HCT116 (cell line): Measurements from ENCODE around the gene ANKMY2. TPM values are rescaled to one million over a fixed set of nuclear protein-coding genes. Genes with fewer than 3 reads are reported as not detected.

Source experiments
- ATAC-seq: fragments of 200-7000 bp; cut with Tn5 transposase; 2 replicates; pipeline ENCODE4 v1.9.1; 2020; ENCODE audit warnings: mild to moderate bottlenecking, moderate library complexity
- BruUV-seq: library from RNA; stranded (reverse); fragments of 400-500 nt; replicated peaks from 2 replicates; lab custom pipeline; 2021; lab: Mats Ljungman, UMichigan
- CTCF ChIA-PET: fragments of 300-600 bp; sonication (Branson Sonifier 250); formaldehyde crosslinking; loops from one replicate; lab custom pipeline; 2021; ENCODE audit warnings: antibody characterized with exemption; lab: Charles Lee
- POLR2A ChIA-PET: fragments of 300-600, 350-600 bp; sonication (Branson Sonifier 250); formaldehyde crosslinking; loops from one replicate; lab custom pipeline; 2021; ENCODE audit warnings: antibody characterized with exemption; lab: Charles Lee
- RAD21 ChIA-PET, 2 experiments: fragments of 300-600 bp; sonication (Branson Sonifier 250); formaldehyde crosslinking; loops; one replicate each; lab custom pipeline; 2023; ENCODE audit warnings: low total read pairs in 2 of 2; ENCODE audit not compliant: uncharacterized antibody in 2 of 2, unreplicated experiment in 2 of 2, low non-redundant PET in 1 of 2; lab: Charles Lee
- DNase-seq: peaks from one replicate; pipeline ENCODE4 v3.0.0-alpha.2; 2010; ENCODE audit warnings: low read depth, low spot score
- H2AFZ ChIP-seq: fragments of 200-600 bp; shearing (Covaris generic), sonication (generic); 2 replicates; pipeline ENCODE4 v1.6.1; 2017; ENCODE audit warnings: low read depth, mixed run types, mixed read lengths, antibody characterized with exemption, low read length; ENCODE audit not compliant: poor library complexity, severe bottlenecking
- H3K27ac ChIP-seq: 2 replicates; pipeline ENCODE4 v1.5.1; 2012; ENCODE audit warnings: low read depth, low read length
- H3K27me3 ChIP-seq: fragments of 200-600 bp; sonication (generic); 2 replicates; pipeline ENCODE4 v1.6.1; 2016; ENCODE audit warnings: mixed run types, low read length, mixed read lengths; ENCODE audit not compliant: insufficient read depth
- H3K36me3 ChIP-seq, 2 experiments: fragments of 200-500 bp in 1 of 2; fragments of 200-600 bp in 1 of 2; sonication (Bioruptor generic) in 1 of 2; sonication (generic) in 1 of 2; 2 replicates each; pipeline versions ENCODE4 v1.5.1 to v1.6.1; 2014 to 2016; ENCODE audit warnings: low read length in 2 of 2, inconsistent platforms in 1 of 2, mixed read lengths in 1 of 2, mixed run types in 1 of 2; ENCODE audit not compliant: insufficient read depth in 2 of 2, control insufficient read depth in 1 of 2
- H3K4me1 ChIP-seq, 2 experiments: fragments of 200-600 bp in 1 of 2; sonication (generic) in 1 of 2; 2 replicates each; pipeline versions ENCODE4 v1.5.1 to v1.6.1; 2012 to 2017; ENCODE audit warnings: low read length in 2 of 2, inconsistent platforms in 1 of 2, mild to moderate bottlenecking in 1 of 2, mixed read lengths in 1 of 2, mixed run types in 1 of 2, moderate library complexity in 1 of 2; ENCODE audit not compliant: insufficient read depth in 2 of 2, control insufficient read depth in 1 of 2
- H3K4me2 ChIP-seq: fragments of 200-600 bp; sonication (generic); 2 replicates; pipeline ENCODE4 v1.6.1; 2017; ENCODE audit warnings: mixed run types, low read length, mixed read lengths
- H3K4me3 ChIP-seq, 2 experiments: fragments of 200-600 bp in 1 of 2; sonication (generic) in 1 of 2; replicated peaks in 1 of 2; 2 replicates each; pipeline ENCODE4 v1.5.1; 2011 to 2016; ENCODE audit warnings: low read length in 2 of 2, control low read depth in 1 of 2, low read depth in 1 of 2, mild to moderate bottlenecking in 1 of 2, mixed read lengths in 1 of 2, mixed run types in 1 of 2
- H3K79me2 ChIP-seq: fragments of 200-600 bp; sonication (generic); 2 replicates; pipeline ENCODE4 v1.6.1; 2017; ENCODE audit warnings: mild to moderate bottlenecking, mixed run types, low read length, moderate library complexity, mixed read lengths; ENCODE audit not compliant: insufficient read depth
- H3K9ac ChIP-seq: fragments of 200-600 bp; sonication (generic); 2 replicates; pipeline ENCODE4 v1.6.1; 2016; ENCODE audit warnings: low read length, mixed read lengths
- H3K9me2 ChIP-seq: fragments of 200-600 bp; sonication (generic), shearing (Covaris generic); 2 replicates; pipeline ENCODE4 v1.6.1; 2017; ENCODE audit warnings: mixed run types, mild to moderate bottlenecking, moderate library complexity; ENCODE audit not compliant: insufficient read depth
- H3K9me3 ChIP-seq, 2 experiments: fragments of 200-500 bp in 1 of 2; fragments of 200-600 bp in 1 of 2; sonication (Bioruptor generic) in 1 of 2; sonication (generic) in 1 of 2; 2 replicates each; pipeline ENCODE4 v1.6.1; 2014 to 2017; ENCODE audit warnings: low read length in 2 of 2, mixed read lengths in 2 of 2, inconsistent platforms in 1 of 2, low read depth in 1 of 2, mild to moderate bottlenecking in 1 of 2, mixed run types in 1 of 2, moderate library complexity in 1 of 2; ENCODE audit not compliant: control insufficient read depth in 1 of 2, insufficient read depth in 1 of 2
- H4K20me1 ChIP-seq: fragments of 200-600 bp; sonication (generic), shearing (Covaris generic); 2 replicates; pipeline ENCODE4 v1.6.1; 2017; ENCODE audit warnings: mixed run types, mild to moderate bottlenecking, moderate library complexity; ENCODE audit not compliant: insufficient read depth
- ATF3 ChIP-seq: IDR thresholded peaks from 2 replicates; pipeline ENCODE4 v1.6.1; 2012
- CBX3 ChIP-seq: IDR thresholded peaks from 2 replicates; pipeline ENCODE4 v1.6.1; 2012; ENCODE audit warnings: low read depth
- EGR1 ChIP-seq: IDR thresholded peaks from 2 replicates; pipeline ENCODE4 v1.6.1; 2012; ENCODE audit warnings: low read depth
- EZH2 ChIP-seq: fragments of 200-600 bp; sonication (generic); IDR thresholded peaks from 2 replicates; pipeline ENCODE4 v1.6.1; 2017; ENCODE audit warnings: antibody characterized with exemption, mixed run types
- JUND ChIP-seq: IDR thresholded peaks from 2 replicates; pipeline ENCODE4 v1.6.1; 2012
- MAX ChIP-seq: IDR thresholded peaks from 2 replicates; pipeline ENCODE4 v1.6.1; 2012
- POLR2AphosphoS5 ChIP-seq: IDR thresholded peaks from 2 replicates; pipeline ENCODE4 v1.6.1; 2011; ENCODE audit warnings: mild to moderate bottlenecking, low read depth, low read length, moderate library complexity
- RAD21 ChIP-seq: IDR thresholded peaks from 2 replicates; pipeline ENCODE4 v1.6.1; 2012; ENCODE audit warnings: low read depth, mild to moderate bottlenecking
- SIN3A ChIP-seq: IDR thresholded peaks from 2 replicates; pipeline ENCODE4 v1.6.1; 2012; ENCODE audit warnings: low read depth
- TCF7L2 ChIP-seq: IDR thresholded peaks from 2 replicates; pipeline ENCODE4 v1.7.0; 2011; ENCODE audit warnings: borderline replicate concordance, inconsistent platforms; ENCODE audit not compliant: insufficient read depth, insufficient read length; ENCODE audit errors: extremely low read depth
- ZBTB33 ChIP-seq: IDR thresholded peaks from 2 replicates; pipeline ENCODE4 v1.6.1; 2011; ENCODE audit warnings: mild to moderate bottlenecking, low read length, moderate library complexity; ENCODE audit not compliant: insufficient replicate concordance; ENCODE audit errors: extremely low read depth
- ZFX ChIP-seq: fragments of 450-650 bp; IDR thresholded peaks from 2 replicates; pipeline ENCODE4 v1.6.1; 2017
- ZNF274 ChIP-seq: fragments of 200-500 bp; sonication (Bioruptor generic); IDR thresholded peaks from 2 replicates; pipeline ENCODE4 v1.6.1; 2014; ENCODE audit warnings: mild to moderate bottlenecking, low read depth, low read length, inconsistent platforms
- intact Hi-C: fragments of 100-400 bp; cut with micrococcal nuclease; formaldehyde crosslinking; loops from 2 replicates; pipeline ENCODE4 v1.10.0; 2022
- total RNA-seq: library from RNA; stranded (reverse); gene quantifications from one replicate; pipeline ENCODE4 v1.2.1, GENCODE V29; 2021; ENCODE audit not compliant: unreplicated experiment
- TF ChIP-seq, protein P1 (sequence below), 3 experiments: fragments of 200-600 bp in 1 of 3; sonication (generic) in 1 of 3; IDR thresholded peaks in 2 of 3; conservative IDR thresholded peaks in 1 of 3; 2 replicates each; pipeline ENCODE4 v1.5.1; 2012 to 2017; ENCODE audit warnings: low read depth in 2 of 3, low read length in 2 of 3, antibody characterized with exemption in 1 of 3, borderline replicate concordance in 1 of 3, control low read depth in 1 of 3, mild to moderate bottlenecking in 1 of 3, mixed read lengths in 1 of 3, mixed run types in 1 of 3, moderate library complexity in 1 of 3; ENCODE audit not compliant: insufficient read depth in 1 of 3

Gene ANKMY2
- total RNA-seq, 1 experiment from 2014 or later, result 24.9 TPM

GRCh38 chr7:16615228-16615627 lies 30.3 kb downstream of the ANKMY2 start:
- TF ChIP-seq JUND (no peak), EGR1 (no peak), TCF7L2 (no peak), POLR2AphosphoS5 (no peak), ATF3 (no peak), CBX3 (no peak), MAX (no peak), ZBTB33 (no peak)
- ChIA-PET RAD21 (no interaction called here), POLR2A (no interaction called here), CTCF (no interaction called here)
- Histone ChIP-seq H2AFZ (no peak overlapping the region), H3K27me3 (no peaks in the 10 kb centered on the region), H3K36me3 (peaks cover 14 to 25% of the 10 kb centered on the region in 2 experiments), H3K4me2 (no peak overlapping the region), H3K9ac (no peak overlapping the region), H3K4me3 (no peak overlapping the region), H4K20me1 (no peaks in the 10 kb centered on the region), H3K4me1 (0 out of 4 replicates have a peak, but pooled peaks cover 0 to 4% of the 10 kb centered on the region in 2 experiments), H3K27ac (no peak overlapping the region), H3K9me3 (no peaks in the 10 kb centered on the region), H3K79me2 (no peaks in the 10 kb centered on the region), H3K9me2 (no peaks in the 10 kb centered on the region)
- intact Hi-C loops, result no loop called here
- BruUV-seq, result no TSS peak
- ATAC-seq (no peak), DNase-seq (no peak)

- H3K79me2 ChIP-seq, result no peaks in the 10 kb centered on the region
- CTCF ChIA-PET, result no interaction called here
- H3K4me1 ChIP-seq, result no peaks in the 10 kb centered on the region
- no peaks in the 10 kb centered on the region for H4K20me1 ChIP-seq
- no peaks in the 10 kb centered on the region for H3K9me2 ChIP-seq
- BruUV-seq, result no TSS peak
- DNase-seq (no peak), ATAC-seq (no peak)
- no peak overlapping the region for H2AFZ ChIP-seq
- no peaks in the 10 kb centered on the region for H3K9me3 ChIP-seq
- intact Hi-C loops, result no loop called here
- H3K4me2 ChIP-seq, result no peak overlapping the region
- RAD21 ChIA-PET, result no interaction called here
- POLR2A ChIA-PET, result no interaction called here
- no peak overlapping the region for H3K4me3 ChIP-seq
- H3K27me3 ChIP-seq, result no peaks in the 10 kb centered on the region
- peaks cover 8 to 32% of the 10 kb centered on the region in 2 experiments; a peak in 3 of 4 replicates for H3K36me3 ChIP-seq
- H3K27ac ChIP-seq, result no peak overlapping the region
- no peak overlapping the region for H3K9ac ChIP-seq
- TF ChIP-seq EZH2 (no peak), ZBTB33 (no peak), ZNF274 (no peak), ZFX (no peak), SIN3A (no peak), MAX (no peak), RAD21 (no peak)
- TF ChIP-seq, protein P1, sequence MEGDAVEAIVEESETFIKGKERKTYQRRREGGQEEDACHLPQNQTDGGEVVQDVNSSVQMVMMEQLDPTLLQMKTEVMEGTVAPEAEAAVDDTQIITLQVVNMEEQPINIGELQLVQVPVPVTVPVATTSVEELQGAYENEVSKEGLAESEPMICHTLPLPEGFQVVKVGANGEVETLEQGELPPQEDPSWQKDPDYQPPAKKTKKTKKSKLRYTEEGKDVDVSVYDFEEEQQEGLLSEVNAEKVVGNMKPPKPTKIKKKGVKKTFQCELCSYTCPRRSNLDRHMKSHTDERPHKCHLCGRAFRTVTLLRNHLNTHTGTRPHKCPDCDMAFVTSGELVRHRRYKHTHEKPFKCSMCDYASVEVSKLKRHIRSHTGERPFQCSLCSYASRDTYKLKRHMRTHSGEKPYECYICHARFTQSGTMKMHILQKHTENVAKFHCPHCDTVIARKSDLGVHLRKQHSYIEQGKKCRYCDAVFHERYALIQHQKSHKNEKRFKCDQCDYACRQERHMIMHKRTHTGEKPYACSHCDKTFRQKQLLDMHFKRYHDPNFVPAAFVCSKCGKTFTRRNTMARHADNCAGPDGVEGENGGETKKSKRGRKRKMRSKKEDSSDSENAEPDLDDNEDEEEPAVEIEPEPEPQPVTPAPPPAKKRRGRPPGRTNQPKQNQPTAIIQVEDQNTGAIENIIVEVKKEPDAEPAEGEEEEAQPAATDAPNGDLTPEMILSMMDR (IDR thresholded peaks at IDR 0.05 in 2 of 3, conservative IDR thresholded peaks at IDR 0.05 in 1 of 3; ENCODE audit: borderline replicate concordance in 1 of 3, insufficient read depth in 1 of 3, low read depth in 2 of 3, low read length in 2 of 3), result no peak
These were observed 33.8 kb downstream of the ANKMY2 start for GRCh38 chr7:16611711-16612110.
